Stimulated activated effector memory CD8-positive, alpha-beta T cell treated with anti-CD3 and anti-CD28 coated beads, Interleukin-12 subunit alpha, Interleukin-12 subunit beta, amount 100 ng/mL, for 72 hours (primary cell): Measurements from ENCODE around the gene EP300.

Source experiments
- ATAC-seq: fragments of 150-1000 bp; cut with Tn5 transposase; 2 replicates; pipeline ENCODE4 v1.10.0; 2021
- DNase-seq, 2 donors: peaks; one replicate each; pipeline ENCODE4 v3.0.0; 2021 to 2022; ENCODE audit warnings: low spot score in 2 of 2
- H3K27ac Mint-ChIP-seq: one replicate; pipeline ENCODE4 v1.8.0; 2022; ENCODE audit warnings: mild to moderate bottlenecking, mixed read lengths
- H3K36me3 Mint-ChIP-seq: one replicate; pipeline ENCODE4 v1.8.0; 2022; ENCODE audit warnings: mild to moderate bottlenecking, mixed read lengths
- H3K4me1 Mint-ChIP-seq: one replicate; pipeline ENCODE4 v1.8.0; 2022; ENCODE audit warnings: mixed read lengths
- H3K4me3 Mint-ChIP-seq: one replicate; pipeline ENCODE4 v1.8.0; 2022; ENCODE audit warnings: mild to moderate bottlenecking, mixed read lengths
- H3K9me3 Mint-ChIP-seq: one replicate; pipeline ENCODE4 v1.8.0; 2022; ENCODE audit warnings: mixed read lengths

Gene EP300

GRCh38 chr22:41070665-41071331 lies 21.6 kb upstream of the EP300 start:
- Mint-ChIP-seq H3K4me3 (no peak overlapping the region), H3K36me3 (no peaks in the 10 kb centered on the region), H3K9me3 (no peaks in the 10 kb centered on the region), H3K4me1 (peaks cover 9% of the 10 kb centered on the region), H3K27ac (no peak overlapping the region)
- ATAC-seq: no peak
- no peak for DNase-seq

- H3K4me3 Mint-ChIP-seq: no peak overlapping the region
- H3K36me3 Mint-ChIP-seq: no peaks in the 10 kb centered on the region
- H3K27ac Mint-ChIP-seq: no peak overlapping the region
- H3K4me1 Mint-ChIP-seq: peaks cover 3% of the 10 kb centered on the region
- H3K9me3 Mint-ChIP-seq: no peaks in the 10 kb centered on the region
- no peak for ATAC-seq
- DNase-seq: no peak
Measured at GRCh38 chr22:41074061-41074460, 18.3 kb upstream of the EP300 start.

GRCh38 chr22:41074466-41074865 lies 17.9 kb upstream of the EP300 start:
- no peak overlapping the region for H3K4me3 Mint-ChIP-seq
- ATAC-seq: no peak
- H3K4me1 Mint-ChIP-seq: no peaks in the 10 kb centered on the region
- H3K27ac Mint-ChIP-seq: no peak overlapping the region
- no peaks in the 10 kb centered on the region for H3K36me3 Mint-ChIP-seq
- no peak for DNase-seq
- no peaks in the 10 kb centered on the region for H3K9me3 Mint-ChIP-seq

GRCh38 chr22:41074941-41075710 lies 17.3 kb upstream of the EP300 start:
- Mint-ChIP-seq H3K27ac (no peak overlapping the region), H3K36me3 (no peaks in the 10 kb centered on the region), H3K4me1 (no peaks in the 10 kb centered on the region), H3K9me3 (no peaks in the 10 kb centered on the region), H3K4me3 (no peak overlapping the region)
- ATAC-seq (no peak), DNase-seq (no peak)

- DNase-seq (no peak), ATAC-seq (no peak)
- no peak overlapping the region for H3K27ac Mint-ChIP-seq
- H3K4me3 Mint-ChIP-seq: no peak overlapping the region
- no peaks in the 10 kb centered on the region for H3K4me1 Mint-ChIP-seq
- H3K36me3 Mint-ChIP-seq: no peaks in the 10 kb centered on the region
- no peaks in the 10 kb centered on the region for H3K9me3 Mint-ChIP-seq
Measured at GRCh38 chr22:41075946-41076345, 16.4 kb upstream of the EP300 start.

- H3K4me1 Mint-ChIP-seq: no peaks in the 10 kb centered on the region
- no peaks in the 10 kb centered on the region for H3K9me3 Mint-ChIP-seq
- DNase-seq: no peak
- no peaks in the 10 kb centered on the region for H3K36me3 Mint-ChIP-seq
- H3K27ac Mint-ChIP-seq: no peak overlapping the region
- H3K4me3 Mint-ChIP-seq: no peak overlapping the region
- no peak for ATAC-seq
Measured at GRCh38 chr22:41076857-41077256, 15.5 kb upstream of the EP300 start.

GRCh38 chr22:41078931-41079330 lies 13.5 kb upstream of the EP300 start:
- Mint-ChIP-seq H3K36me3 (no peaks in the 10 kb centered on the region), H3K9me3 (no peaks in the 10 kb centered on the region), H3K27ac (no peak overlapping the region), H3K4me1 (no peaks in the 10 kb centered on the region), H3K4me3 (no peak overlapping the region)
- ATAC-seq (no peak), DNase-seq (no peak)

- H3K9me3 Mint-ChIP-seq: no peaks in the 10 kb centered on the region
- no peak overlapping the region for H3K27ac Mint-ChIP-seq
- no peaks in the 10 kb centered on the region for H3K36me3 Mint-ChIP-seq
- ATAC-seq: no peak
- H3K4me1 Mint-ChIP-seq: peaks cover 6% of the 10 kb centered on the region
- DNase-seq: no peak
- H3K4me3 Mint-ChIP-seq: no peak overlapping the region
Measured at GRCh38 chr22:41085842-41086241, 6.5 kb upstream of the EP300 start.

GRCh38 chr22:41091132-41092022 lies 1.0 kb upstream of the EP300 start:
- Mint-ChIP-seq H3K36me3 (peaks cover 40% of the 10 kb centered on the region), H3K4me1 (peaks cover 26% of the 10 kb centered on the region), H3K4me3 (peak overlapping the region; percentile 98), H3K9me3 (no peaks in the 10 kb centered on the region), H3K27ac (peak overlapping the region; percentile 99)
- DNase-seq (peak; percentile 98 to 99), ATAC-seq (peak; percentile 94)

GRCh38 chr22:41092847-41093411 lies 537 bp downstream of the EP300 start:
- Mint-ChIP-seq H3K36me3 (peaks cover 56% of the 10 kb centered on the region), H3K4me1 (peaks cover 37% of the 10 kb centered on the region), H3K9me3 (no peaks in the 10 kb centered on the region), H3K27ac (peak overlapping the region; percentile 99), H3K4me3 (peak overlapping the region; percentile 98)
- no peak for ATAC-seq
- peak in 1 of 2 donors; percentile 83 for DNase-seq

- ATAC-seq (no peak), DNase-seq (no peak)
- Mint-ChIP-seq H3K36me3 (peaks cover 68% of the 10 kb centered on the region), H3K4me3 (peak overlapping the region; percentile 98), H3K4me1 (peaks cover 44% of the 10 kb centered on the region), H3K27ac (peak overlapping the region; percentile 99), H3K9me3 (no peaks in the 10 kb centered on the region)
Measured at GRCh38 chr22:41094041-41094593, 1.7 kb downstream of the EP300 start.

GRCh38 chr22:41096391-41096790 lies 4.0 kb downstream of the EP300 start:
- H3K4me1 Mint-ChIP-seq: peaks cover 54% of the 10 kb centered on the region
- DNase-seq (no peak), ATAC-seq (no peak)
- H3K36me3 Mint-ChIP-seq: peaks cover 83% of the 10 kb centered on the region
- H3K27ac Mint-ChIP-seq: peak overlapping the region; percentile 34
- H3K9me3 Mint-ChIP-seq: no peaks in the 10 kb centered on the region
- H3K4me3 Mint-ChIP-seq: peak overlapping the region; percentile 98

- peaks cover 83% of the 10 kb centered on the region for H3K36me3 Mint-ChIP-seq
- H3K27ac Mint-ChIP-seq: peak overlapping the region; percentile 34
- H3K9me3 Mint-ChIP-seq: no peaks in the 10 kb centered on the region
- H3K4me3 Mint-ChIP-seq: peak overlapping the region; percentile 98
- ATAC-seq (no peak), DNase-seq (no peak)
- peaks cover 59% of the 10 kb centered on the region for H3K4me1 Mint-ChIP-seq
Measured at GRCh38 chr22:41096841-41097240, 4.4 kb downstream of the EP300 start.

GRCh38 chr22:41099036-41099435 lies 6.6 kb downstream of the EP300 start:
- Mint-ChIP-seq H3K4me3 (no peak overlapping the region), H3K27ac (no peak overlapping the region), H3K36me3 (peaks cover 84% of the 10 kb centered on the region), H3K9me3 (no peaks in the 10 kb centered on the region), H3K4me1 (peaks cover 78% of the 10 kb centered on the region)
- no peak for DNase-seq
- no peak for ATAC-seq
